GM21360 (cell line): ENCODE results near the gene AMACR.

Experiments used
- ATAC-seq: cut with Tn5 transposase; IDR thresholded peaks from one replicate; pipeline ENCODE4 v1.9.1; 2021; ENCODE audit warnings: mild to moderate bottlenecking, moderate library complexity; ENCODE audit not compliant: unreplicated experiment

The AMACR gene

DNA sequence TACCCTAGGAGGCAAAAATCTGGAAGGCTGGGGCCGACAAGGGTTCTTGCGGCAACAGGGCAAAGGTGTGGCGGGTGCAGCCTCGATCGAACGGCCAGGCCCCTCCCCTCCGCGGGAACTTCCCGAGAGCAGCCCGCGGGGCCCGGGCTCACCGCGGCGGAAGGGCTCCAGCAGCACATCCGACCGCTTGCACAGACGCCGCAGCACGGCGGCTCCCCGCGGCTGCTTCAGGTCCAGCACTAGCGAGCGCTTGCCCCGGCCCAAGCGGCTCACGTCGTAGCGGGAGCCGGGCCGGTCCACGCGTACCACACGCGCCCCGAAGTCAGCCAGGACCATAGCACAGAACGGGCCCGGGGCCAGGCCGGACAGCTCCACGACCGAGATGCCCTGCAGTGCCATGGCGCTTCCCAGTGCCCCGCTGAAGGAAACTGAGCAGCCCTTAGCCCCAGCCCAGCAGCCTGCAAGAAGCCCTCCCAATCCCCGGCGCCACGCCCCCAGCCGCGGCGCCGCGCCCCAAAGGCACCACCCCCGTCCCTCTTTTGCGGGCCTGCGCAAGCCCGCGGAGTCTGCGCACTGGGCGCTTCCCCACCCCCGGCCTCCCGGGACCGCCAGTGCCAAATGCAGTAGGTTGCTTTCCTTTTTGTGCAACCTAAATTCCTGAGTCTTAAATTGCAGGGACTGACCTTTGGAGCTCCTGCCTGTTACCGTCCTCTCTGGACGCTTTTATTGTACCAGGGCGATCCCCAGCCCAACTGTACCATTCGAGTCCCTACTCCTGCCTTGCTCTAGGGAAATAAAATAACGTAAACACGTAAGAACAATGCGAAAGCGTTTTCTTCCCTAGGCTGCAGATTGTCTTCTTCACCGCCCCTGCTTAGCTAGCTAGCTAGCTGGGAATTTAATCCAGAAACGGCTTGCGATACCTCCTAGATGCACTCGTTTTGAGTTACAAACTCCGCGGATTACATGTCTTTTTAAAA, at the start of gene AMACR:
TSS of gene AMACR (minus strand) at position 430 of the 980 bp plus-strand sequence. CDS start at position 399, 31 bp downstream.
- peak; percentile 93 for ATAC-seq

DNA sequence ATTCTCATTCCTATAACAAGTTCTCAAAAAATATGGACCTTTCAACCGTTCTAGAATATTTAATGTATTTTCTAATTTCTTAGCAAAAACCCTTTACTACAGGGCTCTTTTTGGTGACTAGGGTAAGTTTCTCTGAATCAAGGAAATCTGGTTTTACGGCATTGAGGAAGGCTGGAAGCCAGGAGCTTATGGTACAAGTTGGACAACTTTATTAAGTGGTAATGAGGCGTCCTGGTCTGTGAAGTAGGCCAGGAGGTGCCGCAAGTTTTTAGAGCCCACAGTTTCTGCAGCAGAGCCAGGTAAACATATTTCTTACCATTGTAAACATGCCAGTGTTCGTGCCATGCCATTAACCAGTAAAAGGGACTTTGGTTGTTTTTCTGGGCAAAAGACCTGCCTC, 49.7 kb upstream of the AMACR start:
- ATAC-seq: no peak

DNA sequence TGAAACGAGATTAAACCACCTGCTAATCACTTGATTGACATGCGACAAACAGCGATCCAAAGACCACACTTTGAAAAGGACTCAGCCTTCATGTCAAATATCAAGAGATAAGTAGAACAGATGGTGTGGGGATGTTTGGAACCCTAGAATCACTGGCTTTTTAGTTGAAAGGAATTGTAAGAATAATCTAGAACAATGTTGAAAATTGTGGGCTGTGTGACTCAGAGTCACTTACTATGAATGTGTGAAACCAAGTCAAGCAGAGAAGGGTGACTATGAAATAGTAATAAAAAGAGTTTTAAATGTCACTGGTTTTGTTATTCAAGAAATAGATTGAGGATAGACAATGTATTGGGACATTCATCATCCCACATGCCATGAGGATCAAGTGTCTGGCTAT, 49.3 kb upstream of the AMACR start:
- no peak for ATAC-seq

DNA sequence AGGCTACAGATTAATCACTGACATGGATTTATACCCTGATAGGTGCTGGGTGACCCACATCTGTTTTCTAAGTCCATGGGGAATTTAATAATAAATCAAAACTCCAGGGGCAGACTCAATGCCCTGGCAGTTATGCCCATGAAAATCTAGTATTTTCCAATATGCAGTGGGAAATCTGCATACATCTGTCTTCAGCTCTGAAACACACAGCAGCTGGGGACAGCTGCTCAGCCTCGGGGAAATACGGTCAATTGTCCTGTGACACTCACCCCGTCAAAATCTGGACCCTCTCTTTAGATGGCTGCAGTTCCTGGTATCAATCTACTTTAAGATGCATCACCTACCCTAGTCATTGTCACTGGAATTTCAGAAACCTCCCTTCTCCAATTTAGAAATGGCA, 47.8 kb upstream of the AMACR start:
- no peak for ATAC-seq

DNA sequence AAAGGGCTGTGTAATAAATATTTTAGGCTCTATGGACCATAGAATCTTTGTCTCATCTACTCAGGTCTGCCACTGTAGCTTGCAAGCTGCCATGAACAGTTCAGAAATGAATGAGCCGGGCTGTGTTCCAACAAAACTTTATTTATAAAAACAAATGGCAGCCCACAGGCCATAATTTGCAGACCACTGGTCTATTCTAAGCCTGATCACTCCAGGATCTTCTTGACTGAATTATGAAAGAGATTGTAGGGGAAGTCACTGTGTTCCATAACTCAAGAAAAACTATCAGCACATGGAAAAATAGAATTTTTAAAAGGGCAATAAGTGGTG, 46.5 kb upstream of the AMACR start:
- no peak for ATAC-seq

DNA sequence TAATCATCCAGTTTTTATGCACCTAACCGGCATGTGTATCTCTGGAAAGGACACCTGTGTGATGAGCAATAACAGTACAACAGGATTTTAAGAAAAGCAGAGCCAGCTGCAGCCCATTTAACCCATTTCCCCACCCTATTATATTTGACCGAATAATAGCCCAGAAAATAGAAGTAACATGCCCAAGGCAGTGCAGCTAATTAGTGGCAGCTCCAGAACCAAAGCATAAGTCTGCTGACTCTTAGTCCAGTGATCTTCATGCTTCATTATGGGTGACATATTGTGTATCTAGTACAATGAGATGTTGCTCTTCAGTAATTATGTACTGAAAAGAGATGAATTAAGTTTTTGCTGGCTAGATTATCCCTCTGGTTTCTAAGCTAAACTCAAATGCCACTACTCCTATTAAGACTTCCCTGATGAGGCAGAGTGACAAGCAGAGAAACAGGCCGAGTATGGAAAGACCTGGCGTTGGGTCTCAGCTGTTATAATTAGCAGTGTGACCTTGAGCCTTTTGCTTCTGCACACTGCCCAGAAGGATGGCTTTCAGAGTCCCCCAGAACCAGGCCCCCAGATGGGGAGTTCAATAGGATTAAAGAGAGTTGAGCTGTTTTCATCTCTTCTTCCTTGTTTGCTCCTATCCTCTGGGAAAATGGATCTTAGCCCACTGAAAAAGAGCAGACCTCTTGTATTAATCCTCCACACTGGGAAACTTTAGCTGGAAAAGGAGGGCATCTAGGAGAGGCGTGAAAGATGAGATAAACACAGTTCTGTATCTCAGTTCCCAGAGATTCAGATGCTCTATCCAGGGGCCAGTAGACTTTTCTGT, 45.9 kb upstream of the AMACR start:
- no peak for ATAC-seq

DNA sequence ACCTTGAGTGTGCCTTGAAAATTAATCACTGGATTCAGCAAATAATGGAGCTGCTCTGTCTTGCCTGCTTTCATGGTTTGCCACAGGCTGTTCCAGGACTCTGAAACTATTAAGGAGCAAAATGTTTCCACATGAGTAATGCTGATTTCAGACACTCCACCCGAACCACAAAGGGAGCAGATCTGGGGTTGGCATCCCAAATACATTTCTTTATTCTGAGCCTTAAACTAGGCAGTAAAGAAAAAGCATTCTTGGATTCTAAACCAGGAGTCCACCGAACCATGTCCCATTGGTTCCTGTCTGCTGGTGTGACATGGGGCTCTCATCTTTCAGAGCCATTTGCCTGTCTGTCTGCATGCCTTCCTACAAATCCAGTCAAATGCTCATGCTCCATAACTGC, 45.3 kb upstream of the AMACR start:
- no peak for ATAC-seq

DNA sequence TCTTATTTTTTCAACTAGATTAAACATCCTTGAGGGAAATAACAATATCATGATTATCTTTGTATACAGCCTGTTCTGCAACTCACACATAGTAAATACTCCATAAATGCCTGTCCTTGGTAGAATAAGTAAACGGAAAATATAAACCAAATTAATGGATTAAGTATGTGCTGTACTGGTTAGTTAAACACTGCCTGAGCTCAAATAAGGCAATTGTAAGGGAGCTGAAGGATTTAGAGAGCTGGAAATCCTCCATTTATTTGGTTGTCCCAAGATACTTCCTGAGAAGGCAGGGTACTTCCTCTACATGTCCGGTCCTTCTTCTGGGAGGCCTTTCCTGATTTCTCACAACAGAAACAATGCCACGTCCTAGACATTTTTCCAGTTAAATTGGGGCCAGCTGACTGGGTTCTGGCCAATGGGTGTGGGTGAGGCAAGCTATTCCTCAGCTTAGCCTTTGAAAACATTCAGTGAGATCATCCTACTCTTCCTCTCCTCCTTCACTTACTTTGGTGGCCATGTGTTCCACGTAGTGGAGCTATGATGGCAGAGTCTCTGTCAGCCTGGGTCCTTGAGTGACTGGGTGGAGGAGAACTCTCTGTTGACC, 43.6 kb upstream of the AMACR start:
- ATAC-seq: no peak

DNA sequence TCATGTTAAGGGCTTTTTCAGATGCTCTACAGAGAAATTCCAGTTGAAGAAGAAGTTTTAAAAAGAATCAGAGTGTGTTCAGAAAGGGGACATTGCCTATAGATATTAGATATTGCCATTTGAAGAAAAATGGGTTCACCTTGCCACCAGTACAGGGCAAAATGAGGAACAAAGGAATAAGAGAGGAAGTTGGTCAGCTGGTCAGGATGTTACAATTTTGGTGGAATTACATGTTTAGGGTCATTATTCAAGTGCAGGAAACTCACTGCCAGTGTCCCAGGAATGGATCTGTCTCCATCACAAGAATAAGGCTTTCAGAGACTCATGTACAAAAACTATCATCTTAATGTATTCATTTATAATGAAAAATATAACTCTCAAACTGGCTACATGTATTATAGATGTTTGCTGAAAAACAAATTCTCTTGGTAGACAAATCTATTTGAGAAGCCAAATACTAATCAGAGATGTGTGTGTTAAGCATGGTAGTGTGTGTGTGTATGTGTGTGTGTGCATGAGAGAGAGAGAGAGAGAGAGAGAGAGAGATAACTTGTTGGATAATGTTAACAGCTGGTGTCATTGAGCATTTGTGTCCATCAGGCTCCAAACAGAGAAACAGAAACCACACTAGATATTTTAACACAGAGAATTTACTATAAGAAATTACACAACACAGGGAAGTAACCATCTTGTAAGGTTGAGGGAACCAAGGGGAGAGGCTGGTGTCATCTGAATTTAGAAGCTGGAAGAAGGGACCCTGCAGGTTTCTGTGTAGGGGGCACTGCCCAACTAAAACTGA, 40.1 kb upstream of the AMACR start:
- ATAC-seq: no peak

DNA sequence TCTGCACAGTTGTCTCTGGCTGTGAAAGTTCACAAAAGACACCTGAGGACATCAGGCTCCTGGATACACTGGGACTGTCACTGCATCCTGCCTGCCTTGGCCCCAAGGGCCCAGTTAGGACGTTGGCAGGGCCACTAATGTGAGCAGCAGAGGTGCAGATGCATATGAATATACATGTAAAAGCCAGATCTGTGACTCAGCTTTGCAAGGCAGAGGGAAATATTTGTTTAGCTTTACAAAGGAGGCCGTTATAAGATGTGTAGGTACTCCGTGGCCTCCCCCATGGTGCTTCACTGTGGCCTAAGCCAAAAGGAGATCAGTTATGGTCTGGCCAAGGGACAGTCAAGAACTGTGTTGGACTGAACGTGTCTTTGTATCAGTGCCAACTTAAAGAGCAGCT, 39.3 kb upstream of the AMACR start:
- no peak for ATAC-seq

DNA sequence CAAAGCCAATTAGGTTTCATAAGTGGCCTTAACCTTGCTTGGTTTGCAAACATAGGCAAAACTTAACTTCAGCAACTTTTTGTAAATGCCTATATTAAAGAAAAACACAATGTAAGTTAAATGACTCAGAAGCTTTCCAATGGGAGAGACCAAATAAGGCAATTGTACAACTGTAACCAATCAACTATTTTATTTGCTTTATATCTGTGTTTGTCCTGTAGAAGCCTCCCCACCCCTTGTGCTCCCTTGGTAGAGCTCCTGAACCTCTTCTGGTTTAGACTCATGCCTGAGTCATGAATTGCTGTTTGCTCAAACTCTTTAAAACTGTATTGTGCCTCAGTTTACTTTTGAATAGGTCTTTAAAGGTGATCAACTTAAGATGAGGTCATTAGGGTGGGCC, 38.1 kb upstream of the AMACR start:
- ATAC-seq: no peak

DNA sequence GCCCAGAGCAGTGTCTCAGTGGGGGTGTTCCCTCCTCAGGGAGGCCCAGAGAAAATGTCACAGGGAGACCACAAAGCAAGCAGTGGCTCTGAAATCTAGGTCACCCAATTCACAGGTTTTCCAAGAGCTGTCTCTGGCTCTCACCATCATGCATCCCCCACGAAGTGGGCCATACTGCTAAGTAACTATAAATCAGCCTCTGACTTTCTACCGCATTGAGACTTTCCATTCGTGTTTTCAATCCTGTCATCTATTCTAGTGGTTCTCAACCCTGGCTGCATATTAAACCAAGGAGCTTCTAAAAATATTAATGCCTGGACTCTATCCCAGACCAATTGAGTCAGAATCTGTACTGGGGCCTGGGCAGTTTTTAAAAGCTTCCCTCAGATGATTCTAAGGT, 37.2 kb upstream of the AMACR start:
- no peak for ATAC-seq

DNA sequence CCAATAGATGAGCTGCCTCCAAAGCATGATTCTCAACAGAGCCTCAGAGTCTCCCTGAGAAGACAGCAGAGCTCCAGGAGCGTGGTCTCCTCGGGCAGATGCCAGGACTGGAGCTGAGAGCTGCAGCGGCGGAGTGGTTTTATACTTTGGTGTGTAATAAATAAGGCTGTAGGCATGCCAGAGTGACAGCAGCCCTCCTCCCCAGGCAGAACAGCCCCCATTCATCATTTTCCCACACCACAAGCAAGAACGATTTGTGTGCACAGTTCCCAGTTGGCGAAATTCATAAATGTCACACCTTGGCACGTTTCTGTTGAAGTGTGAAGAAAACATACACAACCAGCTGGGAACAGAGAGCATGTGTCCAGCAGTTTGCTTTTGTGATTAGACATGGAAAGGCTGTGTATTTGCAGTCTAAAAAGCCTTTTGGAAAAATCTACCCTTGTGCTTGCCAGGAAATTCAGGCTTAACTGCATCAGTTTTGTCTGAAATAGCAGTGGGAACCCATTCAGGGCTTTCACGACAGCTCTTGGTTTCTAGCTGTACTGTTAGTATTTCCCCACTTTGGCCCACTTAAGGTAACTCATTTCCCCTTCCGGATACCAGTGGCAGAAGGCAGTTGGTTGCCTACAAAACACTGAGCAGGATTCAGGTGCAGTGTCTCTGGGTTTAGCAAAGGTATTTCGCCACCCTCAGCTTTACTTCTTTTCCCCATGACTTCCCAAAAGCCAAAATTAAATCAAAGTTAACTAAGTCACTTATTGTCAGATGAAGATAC, 35.4 kb upstream of the AMACR start, which contains the start of gene C1QTNF3:
TSS of gene C1QTNF3 (minus strand) at position 115 of the 778 bp plus-strand sequence. CDS start at position 27, 88 bp downstream.
- no peak for ATAC-seq

DNA sequence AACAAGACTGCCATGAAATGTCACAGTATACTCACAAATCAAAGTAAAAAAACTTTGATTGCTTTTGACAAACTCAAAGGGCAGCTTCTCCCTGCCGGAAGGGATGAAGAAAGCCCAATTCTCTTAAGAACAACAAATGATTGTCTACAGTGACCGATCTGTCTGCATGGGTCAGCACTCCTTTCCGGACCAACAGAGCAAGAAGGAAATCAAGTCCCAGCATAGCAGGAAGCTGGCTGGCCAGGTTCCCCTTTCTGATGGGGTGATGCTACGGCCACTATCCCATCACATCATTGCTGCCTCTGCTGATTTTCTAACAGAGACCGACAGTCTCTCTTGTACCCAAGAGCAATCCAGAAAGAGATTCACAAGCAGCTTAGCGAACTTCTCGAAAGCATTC, 34.5 kb upstream of the AMACR start:
- no peak for ATAC-seq

DNA sequence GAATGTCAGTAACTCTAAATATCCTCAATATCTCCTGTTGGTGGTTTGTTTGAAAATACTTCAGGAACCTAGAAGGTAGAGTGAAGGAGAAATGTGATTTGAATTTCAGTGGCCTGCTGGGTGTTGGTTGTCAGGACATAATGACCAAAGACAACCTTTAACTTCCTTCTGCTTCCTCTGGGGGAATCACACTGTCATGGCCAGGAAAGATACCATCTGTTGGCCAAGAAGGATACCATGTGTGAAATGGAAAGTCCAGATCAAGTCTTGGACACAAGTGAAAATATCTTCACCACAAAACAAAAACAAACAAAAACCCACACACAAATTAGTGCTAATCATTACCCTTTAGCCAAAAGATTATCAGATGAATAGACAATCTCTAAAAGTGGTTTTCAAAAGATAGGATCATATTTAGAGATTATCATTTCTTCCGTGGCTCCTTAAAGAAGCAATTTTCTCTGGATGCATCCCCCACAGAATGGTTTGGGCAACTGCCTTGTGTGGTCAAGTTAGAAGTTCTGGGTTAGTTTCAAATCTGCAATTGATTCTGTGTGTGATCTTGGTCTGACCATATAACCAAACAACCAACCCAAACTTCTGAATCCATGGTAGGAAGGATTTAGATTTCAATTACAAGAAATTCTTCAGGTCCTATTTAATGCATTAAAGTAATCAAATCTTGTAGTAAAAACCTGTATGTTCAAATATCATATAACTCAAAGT, 33.6 kb upstream of the AMACR start:
- no peak for ATAC-seq

DNA sequence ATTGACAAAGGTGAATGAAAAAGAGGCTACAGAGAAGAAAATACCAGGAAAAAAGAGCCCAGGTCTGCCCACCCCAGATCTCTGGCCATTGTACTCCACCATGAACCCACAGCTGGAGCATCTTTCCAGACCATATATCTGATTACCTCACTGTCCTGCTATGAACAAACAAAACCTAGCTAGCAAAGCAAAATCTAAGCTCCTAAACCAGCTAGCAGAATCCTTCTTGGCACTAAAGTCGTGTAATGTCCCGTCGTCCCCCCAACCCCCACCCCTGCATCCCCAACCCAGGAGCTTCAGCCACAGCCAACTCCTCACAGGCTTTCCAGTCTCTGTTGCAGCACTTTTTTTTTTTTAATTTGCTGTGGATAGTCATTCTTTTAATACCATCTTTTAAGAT, 32.6 kb upstream of the AMACR start:
- no peak for ATAC-seq

DNA sequence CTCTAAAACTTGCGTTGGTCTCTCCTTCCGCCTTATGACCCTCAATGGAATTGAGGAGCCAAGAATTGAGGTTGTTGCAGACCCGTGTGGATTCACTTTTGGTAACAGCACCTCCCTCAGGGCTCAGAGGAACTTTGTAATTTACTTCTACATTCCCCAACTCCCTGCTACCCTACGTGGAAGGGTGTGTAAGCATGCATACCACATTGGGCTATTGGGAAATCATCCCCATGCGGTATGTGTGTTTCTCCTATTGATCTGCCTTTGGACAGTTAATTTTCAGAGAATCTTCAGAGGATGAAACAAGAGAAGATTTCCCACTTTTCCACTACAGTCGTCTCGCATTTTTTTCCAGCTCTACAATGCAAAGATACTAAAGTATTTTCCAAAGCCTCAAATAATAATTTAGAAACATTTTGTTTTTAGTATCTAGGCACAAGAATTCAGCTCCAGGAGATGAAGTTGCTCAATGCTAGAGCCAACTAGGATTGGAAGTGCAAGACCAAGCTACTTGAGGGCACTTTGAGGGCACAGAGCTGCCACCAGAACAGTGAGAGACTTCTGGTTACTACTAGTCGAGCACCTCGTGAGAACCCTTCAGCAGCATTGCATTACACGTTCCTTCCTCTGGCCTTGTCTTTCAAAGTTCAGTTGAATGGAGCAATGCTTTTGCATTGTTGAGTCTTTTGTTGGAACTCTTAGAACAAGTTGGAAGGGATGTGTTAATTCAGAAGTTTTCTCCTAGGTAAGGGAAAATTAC, 31.7 kb upstream of the AMACR start:
- ATAC-seq: no peak

DNA sequence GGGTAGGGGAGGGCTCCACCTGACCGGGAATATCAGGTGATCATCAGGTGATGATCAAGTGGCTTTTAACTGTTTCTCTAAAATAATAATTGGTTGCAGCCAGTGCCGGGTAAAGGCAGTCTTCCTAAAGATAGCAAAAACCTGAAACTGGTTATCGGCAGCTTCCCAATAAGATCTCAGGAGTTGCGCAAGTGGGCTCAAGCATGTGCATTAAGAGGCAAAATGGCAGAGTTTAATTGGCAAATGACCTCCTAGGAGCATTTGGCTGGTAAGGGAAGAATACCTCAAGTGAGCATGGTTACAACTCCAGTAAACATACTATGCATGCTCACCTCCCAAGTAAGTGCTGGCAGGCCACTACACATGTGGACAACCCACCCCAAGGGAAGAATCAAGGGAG, 31.0 kb upstream of the AMACR start:
- no peak for ATAC-seq

DNA sequence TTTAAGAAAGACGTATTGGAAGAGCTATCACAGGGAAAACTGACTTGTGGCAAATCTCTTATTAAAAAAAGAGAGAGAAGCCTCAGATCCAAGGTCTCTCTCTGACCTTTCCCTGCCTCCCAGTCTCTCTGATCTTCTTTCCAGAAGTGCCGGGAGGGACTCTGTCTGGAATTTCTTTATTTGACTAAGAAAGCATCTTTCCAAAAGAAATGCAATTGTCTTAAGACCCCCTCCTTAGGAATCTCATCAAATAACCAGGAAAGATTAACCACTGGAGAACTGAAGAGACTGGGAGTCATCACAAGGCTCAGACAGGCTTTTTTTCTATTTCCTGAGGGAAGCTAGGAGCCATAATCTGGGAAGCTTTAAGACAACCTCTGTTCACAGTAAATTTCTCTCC, 30.5 kb upstream of the AMACR start:
- no peak for ATAC-seq
